Skeletal muscle tissue (tissue), 5 donors: ENCODE data around the gene FNDC3B. TPM values are rescaled to one million over a fixed set of nuclear protein-coding genes. Genes with fewer than 3 reads are reported as not detected.

Source experiments
- H3K27ac ChIP-seq: one replicate; pipeline ENCODE4 v1.7.0; 2013; ENCODE audit warnings: mild to moderate bottlenecking, low read depth, low read length, inconsistent platforms
- H3K27me3 ChIP-seq, 3 donors: one replicate each; pipeline ENCODE4 v1.7.0; 2013; ENCODE audit warnings: low read length in 3 of 3; ENCODE audit not compliant: control insufficient read depth in 3 of 3, insufficient read depth in 3 of 3
- H3K36me3 ChIP-seq, 3 donors: one replicate each; pipeline ENCODE4 v1.7.0; 2013; ENCODE audit warnings: low read length in 3 of 3; ENCODE audit not compliant: control insufficient read depth in 3 of 3, insufficient read depth in 3 of 3
- H3K4me1 ChIP-seq, 3 donors: one replicate each; pipeline ENCODE4 v1.7.0; 2013; ENCODE audit warnings: low read length in 3 of 3, mild to moderate bottlenecking in 3 of 3; ENCODE audit not compliant: control insufficient read depth in 3 of 3, insufficient read depth in 3 of 3
- H3K4me3 ChIP-seq, 3 donors: one replicate each; pipeline ENCODE4 v1.7.0; 2013; ENCODE audit warnings: low read length in 3 of 3
- H3K9ac ChIP-seq, 3 donors: one replicate each; pipeline ENCODE4 v1.7.0; 2013; ENCODE audit warnings: low read length in 3 of 3, mild to moderate bottlenecking in 3 of 3, moderate library complexity in 2 of 3, low read depth in 1 of 3
- H3K9me3 ChIP-seq, 3 donors: one replicate each; pipeline ENCODE4 v1.7.0; 2013; ENCODE audit warnings: low read length in 3 of 3; ENCODE audit not compliant: control insufficient read depth in 3 of 3
- small RNA-seq: library from RNA; depleted of rRNA; stranded (forward); fragments of <200 nt; gene quantifications from one replicate; pipeline ENCODE3, GENCODE V24; 2014
- total RNA-seq: library from RNA; depleted of rRNA; stranded (reverse); fragments of >200 nt; gene quantifications from one replicate; pipeline ENCODE4 v1.2.3, GENCODE V29; 2014
- donor health status: Osteomylitis.

The FNDC3B gene
- total RNA-seq, 1 donor from 2014 or later = 140 TPM

DNA sequence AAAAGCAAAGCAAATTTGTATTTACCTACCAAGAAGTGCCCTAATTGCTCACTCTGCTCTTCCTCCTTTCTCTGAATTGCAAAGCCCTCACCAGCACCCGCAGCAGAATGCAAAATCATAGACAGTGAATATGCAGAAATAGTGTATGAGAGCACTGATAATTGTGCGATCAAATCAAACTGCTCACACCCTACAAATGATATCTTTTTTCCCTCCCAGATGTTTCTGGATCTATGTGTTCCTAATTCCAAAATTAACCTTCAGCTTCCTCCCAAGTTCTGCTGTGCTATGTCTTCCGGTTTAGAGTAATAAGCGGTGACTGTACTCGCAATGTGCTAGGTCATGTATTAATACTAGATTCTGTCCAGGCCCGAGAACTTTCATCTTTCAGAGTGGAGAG is 405.4 kb downstream of the FNDC3B start:
- H3K27me3 ChIP-seq = peaks cover 32 to 36% (median 36%) of the 10 kb centered on the region in 3 donors
- peaks cover 0 to 11% (median 7%) of the 10 kb centered on the region in 3 donors for H3K4me1 ChIP-seq
- no peaks in the 10 kb centered on the region for H3K36me3 ChIP-seq
- no peak overlapping the region for H3K27ac ChIP-seq
- no peak overlapping the region for H3K9ac ChIP-seq
- H3K9me3 ChIP-seq = no peaks in the 10 kb centered on the region
- H3K4me3 ChIP-seq = no peak overlapping the region

DNA sequence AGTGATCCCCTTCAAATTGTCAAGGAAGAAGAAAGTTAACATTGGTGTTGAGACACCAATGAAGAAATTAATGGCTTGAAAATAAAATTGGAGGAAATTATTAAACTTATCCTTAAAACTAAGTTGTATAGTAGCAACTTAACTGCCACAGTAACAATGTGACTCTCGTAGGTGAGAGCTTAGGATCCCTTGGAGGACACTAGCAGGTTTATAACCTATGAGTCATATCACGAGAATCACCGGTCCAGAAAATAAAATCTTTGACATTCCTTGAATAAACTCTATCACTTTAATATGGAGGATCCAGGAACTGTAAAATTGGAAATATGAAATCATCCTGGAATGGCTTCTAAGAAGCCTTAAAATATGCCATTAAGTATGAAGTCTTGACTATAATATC is 406.8 kb downstream of the FNDC3B start:
- H3K9ac ChIP-seq = no peak overlapping the region
- peaks cover 0 to 12% (median 9%) of the 10 kb centered on the region in 3 donors for H3K4me1 ChIP-seq
- H3K27me3 ChIP-seq = peaks cover 38 to 43% (median 41%) of the 10 kb centered on the region in 3 donors
- no peaks in the 10 kb centered on the region for H3K9me3 ChIP-seq
- no peaks in the 10 kb centered on the region for H3K36me3 ChIP-seq
- no peak overlapping the region for H3K4me3 ChIP-seq
- H3K27ac ChIP-seq = no peak overlapping the region

DNA sequence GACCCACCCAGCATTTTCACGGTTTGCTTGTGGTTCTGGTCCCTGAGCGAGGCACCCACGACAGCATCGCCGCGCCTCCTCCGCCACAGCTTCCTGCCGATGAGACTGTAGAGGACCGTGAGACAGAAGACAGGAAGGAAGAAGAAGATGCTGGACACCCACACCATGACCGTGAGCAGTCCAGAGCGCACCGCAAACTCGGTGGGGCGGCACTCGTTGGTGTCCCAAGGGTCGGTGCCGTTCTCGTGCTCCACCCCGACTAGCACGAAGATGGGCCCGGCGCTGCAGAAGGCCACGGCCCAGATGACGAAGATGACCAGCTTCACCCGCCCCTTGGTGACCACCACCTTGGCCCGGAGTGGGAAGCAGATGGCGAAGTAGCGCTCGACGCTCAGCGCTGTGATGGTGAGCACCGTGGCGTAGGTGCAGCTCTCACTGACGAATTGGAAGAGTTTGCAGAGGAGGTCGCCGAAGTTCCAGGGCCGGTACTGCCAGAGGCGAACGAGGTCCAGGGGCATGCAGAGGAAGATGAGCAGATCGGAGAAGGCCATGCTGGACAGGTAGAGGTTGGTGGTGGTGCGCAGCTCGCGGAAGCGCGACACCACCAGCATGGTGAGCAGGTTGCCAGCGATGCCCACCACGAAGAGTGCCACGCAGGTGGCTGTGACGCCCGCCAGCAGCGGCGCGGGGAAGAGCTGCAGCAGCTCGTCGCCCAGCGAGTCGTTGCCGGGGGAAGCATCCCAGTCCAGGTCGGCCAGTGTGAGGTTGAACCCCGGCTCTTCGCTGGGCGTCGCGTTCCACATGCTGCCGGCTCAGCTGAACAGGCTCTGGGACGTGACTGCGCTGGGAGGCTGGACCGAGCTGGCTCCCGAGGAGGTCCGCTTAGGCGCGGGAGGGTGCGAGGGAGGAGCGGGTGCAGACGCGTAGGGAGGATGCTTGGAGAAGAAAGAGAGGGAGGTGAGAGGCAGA is 408.5 kb downstream of the FNDC3B start, which contains the start of gene GHSR:
Gene GHSR, minus strand, starts transcription at position 846 of the 969 bp plus-strand sequence. Its CDS starts 43 bp downstream, at position 803.
- Histone ChIP-seq H3K9ac (no peak within 1 kb of the TSS), H3K27ac (no peak within 1 kb of the TSS), H3K27me3 (peaks cover 41 to 43% (median 43%) of the 10 kb centered on the region in 3 donors), H3K36me3 (no peaks in the 10 kb centered on the region), H3K4me1 (peaks cover 0 to 12% (median 9%) of the 10 kb centered on the region in 3 donors), H3K9me3 (no peaks in the 10 kb centered on the region), H3K4me3 (no peak within 1 kb of the TSS)

DNA sequence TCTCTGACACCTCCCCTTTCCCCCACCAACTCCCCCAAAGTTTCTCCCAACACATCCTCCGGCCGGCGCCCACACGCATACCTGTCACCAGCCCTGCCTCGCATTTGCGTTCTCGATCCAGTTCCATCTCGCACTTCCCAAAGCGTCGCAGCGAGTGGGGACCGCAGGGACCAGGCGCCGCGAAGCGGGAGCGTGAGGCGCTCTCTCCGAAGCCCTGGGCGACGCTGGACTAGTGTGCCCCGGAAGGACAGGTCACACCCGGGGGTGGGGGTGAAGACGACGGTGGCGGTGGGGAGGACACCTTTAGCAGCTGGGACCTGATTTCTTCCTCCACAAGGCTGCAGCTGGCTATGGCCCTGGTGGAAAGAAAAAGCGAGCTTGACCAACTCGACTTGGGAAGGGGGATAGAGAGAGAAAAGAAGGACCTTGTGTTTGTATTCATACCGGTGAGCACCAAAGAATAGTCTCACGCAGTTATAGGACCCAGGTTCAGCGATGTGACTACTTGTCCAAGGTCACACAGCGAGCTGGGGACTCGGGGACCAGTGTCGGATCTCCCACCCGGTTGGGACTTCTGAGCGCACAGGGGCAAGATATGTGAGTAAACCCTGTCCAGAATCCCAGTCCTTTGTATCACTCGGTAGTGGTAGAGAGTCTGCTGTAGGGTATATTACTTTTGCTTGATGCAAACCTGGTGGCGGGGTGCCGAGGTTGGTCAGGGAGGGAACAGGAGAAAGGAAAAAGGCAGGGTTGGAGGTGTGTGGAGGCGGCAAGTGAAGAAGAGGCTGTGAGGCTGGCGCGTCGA is 409.5 kb downstream of the FNDC3B start:
- no peaks in the 10 kb centered on the region for H3K9me3 ChIP-seq
- H3K27me3 ChIP-seq = peaks cover 41 to 43% (median 43%) of the 10 kb centered on the region in 3 donors
- no peak overlapping the region for H3K9ac ChIP-seq
- H3K4me1 ChIP-seq = peaks cover 0 to 12% (median 9%) of the 10 kb centered on the region in 3 donors
- H3K27ac ChIP-seq = no peak overlapping the region
- H3K36me3 ChIP-seq = no peaks in the 10 kb centered on the region
- H3K4me3 ChIP-seq = no peak overlapping the region

DNA sequence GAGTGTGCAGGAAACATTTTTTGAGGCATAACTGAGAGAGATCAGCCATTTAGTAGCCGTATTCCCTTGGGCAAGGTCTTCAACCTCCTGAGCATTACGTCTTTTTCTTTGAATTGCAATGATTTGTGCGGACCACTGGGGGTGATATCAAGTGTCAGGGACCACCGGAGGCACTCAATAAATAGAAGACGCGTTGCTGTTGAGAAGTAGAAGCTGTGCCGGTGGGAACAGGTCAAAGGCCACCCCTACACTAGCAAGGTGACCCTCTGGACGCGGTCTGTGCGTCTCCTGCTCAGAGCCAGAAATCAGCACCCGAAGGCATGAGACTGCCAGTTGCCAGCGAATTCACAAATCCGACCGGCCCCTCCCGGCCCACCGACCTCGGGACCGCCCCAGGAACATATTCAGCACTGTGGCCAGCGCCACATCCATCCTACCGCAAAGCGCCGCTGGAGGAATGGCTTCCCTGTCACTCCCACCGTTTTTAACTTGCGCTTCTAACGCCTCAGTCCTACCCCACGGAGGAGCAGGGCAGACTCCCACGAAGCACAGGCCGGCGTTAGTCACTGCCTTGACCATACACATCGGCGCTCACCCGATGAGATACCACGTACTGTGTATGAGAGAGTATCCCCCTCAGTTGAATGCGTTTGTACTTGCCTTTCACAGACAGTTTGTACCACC is 410.2 kb downstream of the FNDC3B start:
- Histone ChIP-seq H3K4me3 (no peak overlapping the region), H3K27me3 (peaks cover 41 to 43% (median 43%) of the 10 kb centered on the region in 3 donors), H3K9ac (no peak overlapping the region)

More for the DNA sequence above, 410.2 kb downstream of the FNDC3B start:
- H3K9me3 ChIP-seq = no peaks in the 10 kb centered on the region
- no peaks in the 10 kb centered on the region for H3K36me3 ChIP-seq
- H3K27ac ChIP-seq = no peak overlapping the region
- H3K4me1 ChIP-seq = peaks cover 0 to 12% (median 9%) of the 10 kb centered on the region in 3 donors

Small RNA genes within 50 kb of the gene (small RNA-seq; reads per million reads assigned to genes)
- gene RN7SL141P = not detected

Other genes starting within 250 kb of the FNDC3B start
- gene PLD1, start 229.1 kb upstream of the FNDC3B start, total RNA-seq = 31.3 TPM
- not detected for gene TMEM212, start 196.2 kb upstream of the FNDC3B start, total RNA-seq